Activated CD4-positive, CD25-positive, alpha-beta regulatory T cell treated with anti-CD3 and anti-CD28 coated beads, Interleukin-2, amount 50 U/mL, for 16 hours (primary cell): ENCODE data around the gene OPALIN.

Experiments used
- DNase-seq: peaks from one replicate; pipeline ENCODE4 v3.0.0-alpha.2; 2020; ENCODE audit warnings: low read depth, low spot score

Gene OPALIN

GRCh38 chr10:96358851-96359540 is at the start of gene OPALIN:
Gene OPALIN, minus strand, starts transcription at chr10:96359002. Its CDS starts 106 bp downstream, at chr10:96358896.
- DNase-seq, result no peak

GRCh38 chr10:96408201-96408600 is 49.4 kb upstream of the OPALIN start:
- no peak for DNase-seq

GRCh38 chr10:96407560-96408069 is 48.8 kb upstream of the OPALIN start:
- no peak for DNase-seq

- DNase-seq, result no peak
Measured at GRCh38 chr10:96406091-96406490, 47.3 kb upstream of the OPALIN start.

GRCh38 chr10:96402417-96403305 is 43.9 kb upstream of the OPALIN start:
- DNase-seq, result no peak

GRCh38 chr10:96401036-96401435 is 42.2 kb upstream of the OPALIN start:
- DNase-seq, result no peak

GRCh38 chr10:96400465-96400864 is 41.7 kb upstream of the OPALIN start:
- no peak for DNase-seq

GRCh38 chr10:96397902-96398301 is 39.1 kb upstream of the OPALIN start:
- DNase-seq, result no peak

GRCh38 chr10:96395931-96396877 is 37.4 kb upstream of the OPALIN start:
- peak; percentile 7 for DNase-seq

- DNase-seq, result no peak
Measured at GRCh38 chr10:96390460-96390864, 31.7 kb upstream of the OPALIN start.

- no peak for DNase-seq
Measured at GRCh38 chr10:96389785-96390184, 31.0 kb upstream of the OPALIN start.

- no peak for DNase-seq
Measured at GRCh38 chr10:96387601-96388000, 28.8 kb upstream of the OPALIN start.

- no peak for DNase-seq
Measured at GRCh38 chr10:96387161-96387560, 28.4 kb upstream of the OPALIN start.

- DNase-seq, result no peak
Measured at GRCh38 chr10:96384506-96384905, 25.7 kb upstream of the OPALIN start.

GRCh38 chr10:96380821-96381220 is 22.0 kb upstream of the OPALIN start:
- no peak for DNase-seq

GRCh38 chr10:96379758-96380157 is 21.0 kb upstream of the OPALIN start:
- no peak for DNase-seq

GRCh38 chr10:96378741-96379140 is 19.9 kb upstream of the OPALIN start:
- no peak for DNase-seq

GRCh38 chr10:96377816-96378294 is 19.1 kb upstream of the OPALIN start:
- no peak for DNase-seq

- no peak for DNase-seq
Measured at GRCh38 chr10:96376483-96376882, 17.7 kb upstream of the OPALIN start.

- peak; percentile 32 for DNase-seq
Measured at GRCh38 chr10:96374985-96375830, 16.4 kb upstream of the OPALIN start.

- DNase-seq, result no peak
Measured at GRCh38 chr10:96374639-96374984, 15.8 kb upstream of the OPALIN start.
